ENCODE measurements around the gene ZYG11B. TPM values are rescaled to one million over a fixed set of nuclear protein-coding genes. Genes with fewer than 3 reads are reported as not detected.
"Not testable (repeated sequence)": the region's sequence is repeated elsewhere in the genome, so short reads cannot be mapped to it uniquely, and the experiment has no call there.

The ZYG11B gene
- total RNA-seq, 2 donors from 2014 or later = 20.5 to 26.6 TPM

DNA sequence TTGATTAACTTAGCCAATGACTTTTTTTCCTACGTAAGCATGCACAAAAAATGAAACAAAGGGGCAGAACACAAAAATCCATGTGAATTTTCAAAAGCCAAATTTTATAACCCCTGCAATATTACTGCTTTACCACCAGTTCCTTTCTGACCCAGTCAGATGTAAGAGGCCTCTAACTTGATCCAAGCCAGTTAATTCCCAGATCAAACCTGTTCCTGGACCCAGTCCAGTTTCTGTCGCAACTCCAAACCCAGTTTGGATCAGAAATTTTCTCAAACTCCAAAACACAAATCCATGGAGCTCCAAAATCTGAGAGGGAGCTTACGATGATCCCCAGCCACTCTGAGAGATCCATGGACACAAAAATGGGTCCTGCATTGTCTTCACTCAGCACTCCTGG, 108.5 kb downstream of the ZYG11B start:
- Histone ChIP-seq H3K27ac (no peak overlapping the region), H3K4me1 (no peaks in the 10 kb centered on the region), H3K4me3 (no peak overlapping the region), H3K9ac (ENCODE audit: low read depth in 2 of 2, low read length in 2 of 2) (no peak overlapping the region), H3K36me3 (no peaks in the 10 kb centered on the region), H3K9me3 (no peaks in the 10 kb centered on the region), H3K27me3 (no peaks in the 10 kb centered on the region)
- intact Hi-C loops (cut with DNase I) = no loop called here
- no peak for TF ChIP-seq CTCF (IDR thresholded peaks at IDR 0.05)
- no peak for DNase-seq

- Histone ChIP-seq H3K9ac (ENCODE audit: low read depth in 2 of 2, low read length in 2 of 2) (no peak overlapping the region), H3K27me3 (no peaks in the 10 kb centered on the region), H3K4me3 (no peak overlapping the region), H3K4me1 (no peaks in the 10 kb centered on the region), H3K9me3 (no peaks in the 10 kb centered on the region), H3K27ac (no peak overlapping the region), H3K36me3 (no peaks in the 10 kb centered on the region)
- intact Hi-C loops (cut with DNase I) = no loop called here
- DNase-seq = no peak
- no peak for TF ChIP-seq CTCF (IDR thresholded peaks at IDR 0.05)
Observed at GRCh38 chr1:52836035-52836434, 109.8 kb downstream of the ZYG11B start.

GRCh38 chr1:52839175-52839574, 112.9 kb downstream of the ZYG11B start:
- H3K4me3 ChIP-seq; H3K27ac ChIP-seq; DNase-seq; intact Hi-C loops (cut with DNase I); H3K9ac ChIP-seq (ENCODE audit: low read depth in 2 of 2, low read length in 2 of 2); H3K36me3 ChIP-seq; H3K4me1 ChIP-seq; H3K9me3 ChIP-seq: not testable (repeated sequence)
- peaks cover 17% of the 10 kb centered on the region for H3K27me3 ChIP-seq

- Histone ChIP-seq H3K36me3 (no peaks in the 10 kb centered on the region), H3K27me3 (peaks cover 17% of the 10 kb centered on the region), H3K9ac (ENCODE audit: low read depth in 2 of 2, low read length in 2 of 2) (peak within 1 kb of the TSS in 1 of 2 donors; percentile 35), H3K4me1 (peaks cover 6% of the 10 kb centered on the region), H3K27ac (no peak within 1 kb of the TSS), H3K4me3 (peak within 1 kb of the TSS; percentile 31), H3K9me3 (no peaks in the 10 kb centered on the region)
- peak; percentile 50 for DNase-seq
- TF ChIP-seq CTCF (IDR thresholded peaks at IDR 0.05) = no peak
- intact Hi-C loops (cut with DNase I) = no loop called here
Observed at GRCh38 chr1:52842643-52843310, 116.5 kb downstream of the ZYG11B start, which contains the start of gene ZYG11A. Gene ZYG11A, plus strand, starts transcription at chr1:52842760. Its CDS starts 124 bp downstream, at chr1:52842884.

DNA sequence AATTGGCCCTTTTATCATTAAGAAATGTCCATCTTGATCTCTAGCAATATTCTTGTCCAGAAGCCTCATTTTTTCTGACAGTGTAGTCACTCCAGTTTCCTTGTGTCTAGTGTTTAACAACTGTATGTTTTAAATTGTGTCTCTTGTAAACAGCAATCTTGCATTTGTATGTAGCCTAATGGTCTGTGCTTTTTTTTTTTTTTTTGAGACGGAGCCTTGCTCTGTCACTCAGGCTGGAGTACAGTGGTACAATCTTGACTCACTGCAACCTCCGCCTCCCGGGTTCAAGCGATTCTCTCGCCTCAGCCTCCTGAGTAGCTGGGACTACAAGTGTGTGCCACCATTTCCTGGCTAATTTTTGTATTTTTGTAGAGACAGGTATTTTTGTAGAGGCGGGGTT, 118.9 kb downstream of the ZYG11B start:
- H3K9ac ChIP-seq (ENCODE audit: low read depth in 2 of 2, low read length in 2 of 2); H3K36me3 ChIP-seq; H3K9me3 ChIP-seq; H3K4me3 ChIP-seq; DNase-seq; intact Hi-C loops (cut with DNase I); H3K4me1 ChIP-seq; H3K27ac ChIP-seq: not testable (repeated sequence)
- peaks cover 17% of the 10 kb centered on the region for H3K27me3 ChIP-seq

- Histone ChIP-seq H3K4me1 (no peaks in the 10 kb centered on the region), H3K27ac (no peak overlapping the region), H3K36me3 (no peaks in the 10 kb centered on the region), H3K27me3 (peaks cover 7% of the 10 kb centered on the region), H3K9ac (ENCODE audit: low read depth in 2 of 2, low read length in 2 of 2) (no peak overlapping the region), H3K9me3 (no peaks in the 10 kb centered on the region), H3K4me3 (no peak overlapping the region)
- DNase-seq = no peak
- no peak for TF ChIP-seq CTCF (IDR thresholded peaks at IDR 0.05)
- intact Hi-C loops (cut with DNase I) = no loop called here
Observed at GRCh38 chr1:52848423-52848822, 122.2 kb downstream of the ZYG11B start.

Data from colonic mucosa (tissue), 4 donors.